SK-N-SH (cell line): ENCODE measurements around the gene FASTK. TPM values are rescaled to one million over a fixed set of nuclear protein-coding genes. Genes with fewer than 3 reads are reported as not detected.

Source experiments
- CTCF ChIA-PET: fragments of 300-600, 350-600 bp; formaldehyde crosslinking; extraction: SDS; loops from one replicate; lab custom pipeline; 2021; lab: Yijun Ruan, JAX
- POLR2A ChIA-PET: fragments of 350-600 bp; sonication (Branson Sonifier 250); formaldehyde crosslinking; extraction: SDS; loops from one replicate; lab custom pipeline; 2020; ENCODE audit warnings: antibody characterized with exemption, inconsistent platforms; lab: Yijun Ruan, JAX
- DNase-seq: peaks from one replicate; pipeline ENCODE4 v3.0.0; 2012
- H2AFZ ChIP-seq: fragments of 200-600 bp; sonication (generic); 2 replicates; pipeline ENCODE4 v1.8.1; 2016; ENCODE audit warnings: antibody characterized with exemption, mild to moderate bottlenecking, low read depth
- H3F3A ChIP-seq: fragments of 200-600 bp; sonication (generic); replicated peaks from 2 replicates; pipeline ENCODE3; 2016; ENCODE audit warnings: antibody characterized with exemption, mild to moderate bottlenecking; ENCODE audit not compliant: insufficient read depth
- H3K27ac ChIP-seq, 2 experiments: fragments of 200-500 bp in 1 of 2; fragments of 200-600 bp in 1 of 2; sonication (Bioruptor generic) in 1 of 2; sonication (generic), shearing (Covaris generic) in 1 of 2; 2 replicates each; pipeline versions ENCODE4 v1.5.1 to v1.6.1; 2014 to 2016; ENCODE audit warnings: low read depth in 2 of 2, inconsistent platforms in 1 of 2, low read length in 1 of 2, mild to moderate bottlenecking in 1 of 2, mixed read lengths in 1 of 2
- H3K27me3 ChIP-seq: fragments of 200-600 bp; sonication (generic), shearing (Covaris generic); 2 replicates; pipeline ENCODE4 v1.6.1; 2016; ENCODE audit warnings: mixed run types; ENCODE audit not compliant: insufficient read depth
- H3K36me3 ChIP-seq, 2 experiments: fragments of 200-500 bp in 1 of 2; fragments of 200-600 bp in 1 of 2; sonication (Bioruptor generic) in 1 of 2; sonication (generic) in 1 of 2; replicated peaks in 1 of 2; 2 replicates each; pipeline versions ENCODE3 to v1.5.1; 2014 to 2016; ENCODE audit warnings: low read length in 1 of 2, mild to moderate bottlenecking in 1 of 2; ENCODE audit not compliant: insufficient read depth in 2 of 2, control insufficient read depth in 1 of 2
- H3K4me1 ChIP-seq, 2 experiments: fragments of 200-500 bp in 1 of 2; fragments of 200-600 bp in 1 of 2; sonication (Bioruptor generic) in 1 of 2; sonication (generic), shearing (Covaris generic) in 1 of 2; 2 replicates each; pipeline versions ENCODE4 v1.5.1 to v1.6.1; 2014 to 2016; ENCODE audit warnings: low read depth in 1 of 2, low read length in 1 of 2, mixed run types in 1 of 2; ENCODE audit not compliant: insufficient read depth in 2 of 2, control insufficient read depth in 1 of 2
- H3K4me2 ChIP-seq: fragments of 200-600 bp; sonication (generic), shearing (Covaris generic); 2 replicates; pipeline ENCODE4 v1.6.1; 2017; ENCODE audit warnings: mixed run types
- H3K4me3 ChIP-seq, 2 experiments: fragments of 200-500 bp in 1 of 2; fragments of 200-600 bp in 1 of 2; sonication (Bioruptor generic) in 1 of 2; sonication (generic), shearing (Covaris generic) in 1 of 2; 2 replicates each; pipeline versions ENCODE4 v1.5.1 to v1.8.1; 2014 to 2016; ENCODE audit warnings: low read depth in 2 of 2, inconsistent platforms in 1 of 2, low read length in 1 of 2, mild to moderate bottlenecking in 1 of 2, mixed read lengths in 1 of 2, moderate library complexity in 1 of 2
- H3K79me2 ChIP-seq: fragments of 200-600 bp; sonication (generic); 2 replicates; pipeline ENCODE4 v1.8.1; 2017; ENCODE audit warnings: mild to moderate bottlenecking; ENCODE audit not compliant: insufficient read depth
- H3K9ac ChIP-seq: fragments of 200-600 bp; sonication (generic); 2 replicates; pipeline ENCODE4 v1.6.1; 2017; ENCODE audit warnings: mixed run types
- H3K9me2 ChIP-seq: fragments of 200-600 bp; sonication (generic); 2 replicates; pipeline ENCODE4 v1.6.1; 2017; ENCODE audit warnings: mixed run types
- H3K9me3 ChIP-seq: fragments of 200-600 bp; sonication (generic); 2 replicates; pipeline ENCODE4 v1.6.1; 2017; ENCODE audit warnings: mixed run types, mild to moderate bottlenecking, moderate library complexity
- H4K20me1 ChIP-seq: fragments of 200-600 bp; sonication (generic); 2 replicates; pipeline ENCODE4 v1.6.1; 2017; ENCODE audit warnings: mild to moderate bottlenecking, mixed run types; ENCODE audit not compliant: insufficient read depth
- EZH2phosphoT487 ChIP-seq: fragments of 200-600 bp; sonication (generic); IDR thresholded peaks from 2 replicates; pipeline ENCODE4 v1.6.1; 2017; ENCODE audit warnings: low read depth, mixed run types, mild to moderate bottlenecking, antibody characterized with exemption, moderate library complexity, borderline replicate concordance
- FOXM1 ChIP-seq: IDR thresholded peaks from 2 replicates; pipeline ENCODE4 v1.4.0; 2012; ENCODE audit warnings: low read depth, mild to moderate bottlenecking
- GATA2 ChIP-seq: sonication (generic); formaldehyde crosslinking; IDR thresholded peaks from 2 replicates; pipeline ENCODE4 v1.5.0; 2020; ENCODE audit warnings: mild to moderate bottlenecking, missing genetic modification reagents
- JUND ChIP-seq: IDR thresholded peaks from 2 replicates; pipeline ENCODE4 v1.4.0; 2012
- MAX ChIP-seq: IDR thresholded peaks from 2 replicates; pipeline ENCODE4 v1.4.0; 2012; ENCODE audit warnings: low read depth
- MXI1 ChIP-seq: IDR thresholded peaks from 2 replicates; pipeline ENCODE4 v1.6.1; 2012; ENCODE audit warnings: mild to moderate bottlenecking, low read depth, low read length, improper control_type of control experiment
- NRF1 ChIP-seq: IDR thresholded peaks from 2 replicates; pipeline ENCODE4 v1.6.1; 2012; ENCODE audit warnings: low read depth, mild to moderate bottlenecking, low read length
- PBX3 ChIP-seq: IDR thresholded peaks from 2 replicates; pipeline ENCODE4; 2012
- REST ChIP-seq: IDR thresholded peaks from 2 replicates; pipeline ENCODE4 v1.6.1; 2012; ENCODE audit warnings: mild to moderate bottlenecking, low read depth, low read length, moderate library complexity
- RFX5 ChIP-seq: IDR thresholded peaks from 2 replicates; pipeline ENCODE4 v1.6.1; 2012; ENCODE audit warnings: mild to moderate bottlenecking, improper control_type of control experiment, low read length
- RXRA ChIP-seq: IDR thresholded peaks from 2 replicates; pipeline ENCODE4 v1.4.0; 2012; ENCODE audit warnings: low read depth, mild to moderate bottlenecking, borderline replicate concordance
- YY1 ChIP-seq: IDR thresholded peaks from 2 replicates; pipeline ENCODE4 v1.4.0; 2012; ENCODE audit warnings: low read depth, mild to moderate bottlenecking
- WGBS: methylation state at CpG from one replicate; pipeline ENCODE4 v1.1.6; 2017; ENCODE audit warnings: low lambda C conversion rate; 5-methylcytosine and 5-hydroxymethylcytosine counted together
- polyA plus RNA-seq, 3 experiments: library from polyadenylated mRNA; depleted of rRNA; stranded (reverse); fragments of >200 nt; gene quantifications; 2 replicates each; pipeline ENCODE4 v1.2.3, GENCODE V29; 2012
- TF ChIP-seq, protein P1 (sequence below): fragments of 200-600 bp; sonication (generic); IDR thresholded peaks from 2 replicates; pipeline ENCODE4 v1.6.1; 2017; ENCODE audit warnings: antibody characterized with exemption, mild to moderate bottlenecking, moderate library complexity

Gene FASTK
- polyA plus RNA-seq, 1 of the 3 experiments (the other 2 are of a cell fraction), result 125 TPM

- Histone ChIP-seq H3K4me3 (peak overlapping the region; percentile 31 to 37; a peak in 3 of 4 replicates), H3F3A (peaks cover 34% of the 10 kb centered on the region), H3K36me3 (peaks cover 11 to 20% of the 10 kb centered on the region in 2 experiments), H4K20me1 (peaks cover 77% of the 10 kb centered on the region), H3K9me3 (no peaks in the 10 kb centered on the region), H3K79me2 (peaks cover 70% of the 10 kb centered on the region), H3K9me2 (no peaks in the 10 kb centered on the region), H3K27me3 (no peaks in the 10 kb centered on the region), H3K27ac (peak overlapping the region; percentile 83 to 86), H2AFZ (no peak overlapping the region), H3K9ac (peak overlapping the region; percentile 49; the same call in 1 of the 2 replicates), H3K4me2 (peak overlapping the region; percentile 59), H3K4me1 (peaks cover 24 to 38% of the 10 kb centered on the region in 2 experiments)
- ChIA-PET POLR2A (interaction anchor here (1.0 to 1.3 kb wide), 3 partner anchors 34 to 86 kb away, joined by 4 to 5 read pairs (median 5); partner anchors contain the start of genes ABCB8 and FASTK), CTCF (interaction anchor here (0.5 to 18.7 kb wide), 22 partner anchors 9 to 216 kb away, joined by 3 to 474 read pairs (median 6); partner anchors contain the start of genes ABCB8, AGAP3, CDK5 and FASTK)
- 47% methylated on average over 74 of the region's 101 CpGs for WGBS
- TF ChIP-seq JUND (no peak), PBX3 (no peak), MAX (peak; percentile 75; the same call in 1 of the 2 replicates), REST (no peak), NRF1 (no peak), MXI1 (peak; percentile 22; the same call in 1 of the 2 replicates), YY1 (no peak), EZH2phosphoT487 (no peak), RXRA (no peak), RFX5 (no peak), GATA2 (CRISPR knock-in tag) (no peak), FOXM1 (no peak)
- TF ChIP-seq, protein P1, sequence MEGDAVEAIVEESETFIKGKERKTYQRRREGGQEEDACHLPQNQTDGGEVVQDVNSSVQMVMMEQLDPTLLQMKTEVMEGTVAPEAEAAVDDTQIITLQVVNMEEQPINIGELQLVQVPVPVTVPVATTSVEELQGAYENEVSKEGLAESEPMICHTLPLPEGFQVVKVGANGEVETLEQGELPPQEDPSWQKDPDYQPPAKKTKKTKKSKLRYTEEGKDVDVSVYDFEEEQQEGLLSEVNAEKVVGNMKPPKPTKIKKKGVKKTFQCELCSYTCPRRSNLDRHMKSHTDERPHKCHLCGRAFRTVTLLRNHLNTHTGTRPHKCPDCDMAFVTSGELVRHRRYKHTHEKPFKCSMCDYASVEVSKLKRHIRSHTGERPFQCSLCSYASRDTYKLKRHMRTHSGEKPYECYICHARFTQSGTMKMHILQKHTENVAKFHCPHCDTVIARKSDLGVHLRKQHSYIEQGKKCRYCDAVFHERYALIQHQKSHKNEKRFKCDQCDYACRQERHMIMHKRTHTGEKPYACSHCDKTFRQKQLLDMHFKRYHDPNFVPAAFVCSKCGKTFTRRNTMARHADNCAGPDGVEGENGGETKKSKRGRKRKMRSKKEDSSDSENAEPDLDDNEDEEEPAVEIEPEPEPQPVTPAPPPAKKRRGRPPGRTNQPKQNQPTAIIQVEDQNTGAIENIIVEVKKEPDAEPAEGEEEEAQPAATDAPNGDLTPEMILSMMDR, result no peak
- peak; percentile 75 for DNase-seq
Measured at GRCh38 chr7:151114151-151115090, 33.8 kb upstream of the FASTK start.
